ENCODE data around the gene SYT9. TPM values are rescaled to one million over a fixed set of nuclear protein-coding genes. Genes with fewer than 3 reads are reported as not detected.

The SYT9 gene
- total and polyA plus RNA-seq, 2 of the 8 experiments (the other 6 are each of a cell fraction or from before 2014, with no cell fraction given), result 1.5 to 2.9 TPM

GRCh38 chr11:7253800-7254199 lies 2.1 kb downstream of the SYT9 start:
- Histone ChIP-seq H2AK5ac (ENCODE audit: low read depth, low read length) (no peak overlapping the region), H3K79me2 (ENCODE audit: control insufficient read depth in 1 of 2, insufficient read depth in 2 of 2, low read length in 2 of 2) (no peaks in the 10 kb centered on the region), H3K9me3 (ENCODE audit: insufficient read depth in 2 of 2, low read depth in 1 of 2, low read length in 1 of 2) (no peaks in the 10 kb centered on the region), H3K27me3 (replicated peaks in 1 of 4; ENCODE audit: control insufficient read depth in 3 of 4, extremely low read depth in 1 of 4, insufficient read depth in 3 of 4, low read length in 3 of 4) (peaks cover 9 to 42% (median 25%) of the 10 kb centered on the region in 4 experiments), H3K4ac (replicated peaks; ENCODE audit: insufficient read length, low read depth, low read length) (no peak overlapping the region), H2BK5ac (ENCODE audit: low read depth, low read length) (no peak overlapping the region), H3K18ac (ENCODE audit: extremely low read depth, low read length) (no peak overlapping the region), H4K8ac (ENCODE audit: extremely low read depth, insufficient read depth, low read length) (no peak overlapping the region), H3K4me1 (replicated peaks in 1 of 4; ENCODE audit: control insufficient read depth in 3 of 4, insufficient read depth in 4 of 4, low read length in 3 of 4) (peaks cover 0 to 6% (median 2%) of the 10 kb centered on the region in 4 experiments; a peak in 5 of 7 replicates), H2BK120ac (replicated peaks; ENCODE audit: low read depth, low read length) (no peak overlapping the region), H4K91ac (replicated peaks; ENCODE audit: insufficient read length, low read length) (no peak overlapping the region), H3K14ac (ENCODE audit: insufficient read length) (no peak overlapping the region), H3K56ac (replicated peaks; ENCODE audit: insufficient read length, low read depth, low read length) (no peak overlapping the region), H2BK12ac (ENCODE audit: low read depth, low read length) (no peak overlapping the region), H3K36me3 (ENCODE audit: control insufficient read depth in 2 of 4, insufficient read depth in 4 of 4, low read length in 3 of 4) (no peaks in the 10 kb centered on the region), H2AFZ (ENCODE audit: low read length) (no peak overlapping the region), H3K23me2 (ENCODE audit: low read depth, low read length) (peaks cover 17% of the 10 kb centered on the region), H2BK20ac (ENCODE audit: low read length) (no peak overlapping the region), H3K9ac (replicated peaks in 1 of 4; ENCODE audit: extremely low read depth in 1 of 4, low read depth in 3 of 4, low read length in 3 of 4) (no peak overlapping the region), H3K79me1 (ENCODE audit: low read depth, low read length) (no peaks in the 10 kb centered on the region), H3K23ac (ENCODE audit: insufficient read length) (no peak overlapping the region), H2BK15ac (ENCODE audit: low read length) (no peak overlapping the region), H3K27ac (ENCODE audit: low read depth, low read length) (no peak overlapping the region), H4K5ac (ENCODE audit: insufficient read length, low read depth, low read length) (no peak overlapping the region), H3K4me3 (ENCODE audit: extremely low read depth in 1 of 4, insufficient read depth in 2 of 4, low read depth in 3 of 4, low read length in 4 of 4) (no peak overlapping the region), H4K20me1 (replicated peaks in 1 of 2; ENCODE audit: control insufficient read depth in 1 of 2, insufficient read depth in 2 of 2, low read length in 2 of 2) (no peaks in the 10 kb centered on the region), H3K4me2 (ENCODE audit: insufficient read depth in 1 of 2, low read depth in 2 of 2, low read length in 2 of 2) (no peak overlapping the region; a peak in 1 of 4 replicates)
- FAIRE-seq (no peak), DNase-seq (ENCODE audit: low read depth in 1 of 2, low spot score in 2 of 2) (no peak)
- 84% methylated on average over 6 of the region's 6 CpGs; no CpG with 5 or more reads in 1 of the 2 experiments for WGBS, 2 experiments (ENCODE audit: extremely low coverage in 1 of 2, insufficient coverage in 1 of 2, insufficient read length in 1 of 2, insufficient replicate concordance in 2 of 2, low coverage in 1 of 2, low lambda C conversion rate in 2 of 2, missing lambda C conversion rate in 1 of 2)
- POLR2A ChIA-PET (ENCODE audit: partially characterized antibody), result interaction anchor here (1.3 kb wide), 1 partner anchor 11 kb away, joined by 4 read pairs; no protein-coding TSS in a partner anchor
- CTCF ChIA-PET (ENCODE audit: partially characterized antibody), result interaction anchor here (0.8 to 1.4 kb wide), 4 partner anchors 86 to 190 kb away, joined by 3 read pairs; no protein-coding TSS in a partner anchor
- TF ChIP-seq RXRA (IDR thresholded peaks at IDR 0.05; ENCODE audit: insufficient read depth, low read depth, low read length) (no peak), CHD2 (IDR thresholded peaks at IDR 0.05; ENCODE audit: low read length) (no peak), EP300 (IDR thresholded peaks at IDR 0.05; ENCODE audit: borderline replicate concordance in 1 of 2, low read depth in 2 of 2, low read length in 2 of 2) (no peak), CBX5 (IDR thresholded peaks at IDR 0.05; ENCODE audit: low read depth, low read length) (no peak), CREB1 (IDR thresholded peaks at IDR 0.05) (no peak), TBP (IDR thresholded peaks at IDR 0.05; ENCODE audit: low read depth, low read length) (no peak), KDM4A (IDR thresholded peaks at IDR 0.05; ENCODE audit: low read depth, low read length, severe bottlenecking) (no peak), BACH1 (IDR thresholded peaks at IDR 0.05; ENCODE audit: low read length) (no peak)

Data from H1 (cell line).